HG03039 (cell line): ENCODE results near the gene SNTG2.

Source experiments
- ATAC-seq: cut with Tn5 transposase; IDR thresholded peaks from one replicate; pipeline ENCODE4 v1.9.1; 2021; ENCODE audit warnings: mild to moderate bottlenecking, moderate library complexity; ENCODE audit not compliant: unreplicated experiment

The SNTG2 gene

DNA sequence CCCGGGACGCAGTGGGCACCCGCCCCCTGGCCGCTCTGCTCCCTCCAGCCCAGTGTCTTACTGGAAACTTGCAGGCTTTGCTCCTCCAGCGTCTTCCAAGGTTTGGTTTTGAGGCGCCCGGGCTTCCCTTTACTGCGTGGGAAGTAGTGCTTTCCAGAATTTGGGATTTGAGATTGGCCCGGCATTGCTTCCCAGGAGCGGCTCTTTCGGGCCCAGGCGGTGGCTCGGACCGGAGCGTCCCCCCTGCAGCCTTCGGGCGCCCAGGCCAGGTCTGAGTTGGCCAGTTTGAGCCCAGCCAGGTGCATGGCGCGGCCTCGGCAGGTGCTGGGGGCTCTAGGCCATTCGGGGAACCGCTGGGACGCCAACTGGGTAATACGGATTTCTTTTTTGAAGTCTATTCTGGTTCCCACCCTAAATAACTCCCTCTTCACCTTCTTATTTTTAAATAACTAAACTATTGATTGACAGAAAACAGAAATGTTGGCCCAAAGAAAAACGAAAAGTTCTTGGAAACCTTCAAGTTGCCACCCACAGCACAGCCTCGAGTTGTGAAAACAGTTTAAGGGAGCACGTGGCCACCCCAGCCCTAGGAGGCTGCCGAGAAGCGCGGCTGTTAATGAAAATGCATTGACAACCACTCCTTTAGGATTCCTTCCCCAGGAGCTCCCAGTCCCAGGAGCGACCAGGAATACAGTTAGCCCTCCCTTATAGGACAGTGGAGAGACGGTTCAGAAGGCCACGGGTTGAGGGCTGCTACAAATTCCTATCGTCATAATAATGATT lies 766 bp downstream of the SNTG2 start:
- ATAC-seq: no peak

GRCh38 chr2:953408-953807 lies 2.8 kb downstream of the SNTG2 start:
- no peak for ATAC-seq

- no peak for ATAC-seq
These were observed 3.5 kb downstream of the SNTG2 start for GRCh38 chr2:953975-954686.

DNA sequence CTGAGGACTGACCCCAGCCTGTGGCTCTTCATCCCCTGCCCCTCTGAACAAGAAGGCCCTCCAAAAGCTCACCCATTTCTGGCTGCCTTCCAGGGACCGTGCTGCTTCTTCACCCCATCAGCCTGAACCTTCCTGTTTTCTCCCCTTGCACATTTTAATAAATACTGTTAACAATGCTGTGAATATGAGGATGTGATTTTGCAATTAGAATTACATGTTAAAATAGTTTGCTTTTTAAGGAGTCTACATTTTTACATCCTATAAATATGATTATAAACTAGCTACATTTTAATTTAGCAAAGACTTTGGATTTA lies 4.0 kb downstream of the SNTG2 start:
- no peak for ATAC-seq

DNA sequence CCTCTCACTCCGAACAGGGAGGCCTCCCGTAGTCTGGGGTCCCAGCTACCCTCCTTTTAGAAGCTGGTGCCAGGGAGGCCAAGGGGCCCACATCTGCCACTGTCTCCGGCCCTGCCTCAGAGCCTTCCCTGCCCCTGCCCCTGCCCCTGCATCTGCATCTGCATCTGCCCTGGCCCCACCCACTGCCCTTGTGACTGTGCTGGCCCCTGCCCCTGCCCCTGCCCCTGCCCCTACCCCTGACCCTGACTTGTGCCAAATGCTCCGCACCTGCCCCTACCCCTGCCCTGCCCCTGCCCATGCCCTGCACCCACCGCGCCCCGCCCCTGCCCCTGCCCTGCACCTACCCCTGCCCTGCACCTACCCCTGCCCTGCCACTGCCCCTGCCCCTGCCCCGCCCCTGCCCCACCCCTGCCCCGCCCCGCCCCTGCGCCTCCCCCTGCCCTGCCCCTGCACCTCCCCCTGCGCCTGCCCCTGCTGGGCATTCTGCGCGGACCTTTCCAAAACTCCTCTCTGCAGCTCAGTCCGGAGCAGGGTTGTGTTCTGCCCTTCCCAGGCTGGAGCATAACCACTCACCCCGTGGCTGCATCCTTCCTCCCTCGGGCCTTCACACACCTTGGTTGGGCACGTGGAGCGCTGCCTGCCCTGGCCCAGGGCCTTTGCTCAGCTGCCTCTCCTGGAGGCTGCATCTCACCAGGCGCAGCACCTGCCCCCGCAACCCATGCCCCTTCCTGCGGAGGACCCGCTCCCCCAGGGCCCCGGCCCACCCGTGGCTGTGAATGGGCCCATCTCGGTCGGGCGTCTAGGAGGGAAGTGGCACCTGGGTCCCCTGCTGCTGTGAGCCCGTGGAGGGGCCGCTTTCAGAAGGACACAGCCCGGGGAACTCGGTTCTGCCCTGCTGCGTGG lies 5.4 kb downstream of the SNTG2 start:
- no peak for ATAC-seq

DNA sequence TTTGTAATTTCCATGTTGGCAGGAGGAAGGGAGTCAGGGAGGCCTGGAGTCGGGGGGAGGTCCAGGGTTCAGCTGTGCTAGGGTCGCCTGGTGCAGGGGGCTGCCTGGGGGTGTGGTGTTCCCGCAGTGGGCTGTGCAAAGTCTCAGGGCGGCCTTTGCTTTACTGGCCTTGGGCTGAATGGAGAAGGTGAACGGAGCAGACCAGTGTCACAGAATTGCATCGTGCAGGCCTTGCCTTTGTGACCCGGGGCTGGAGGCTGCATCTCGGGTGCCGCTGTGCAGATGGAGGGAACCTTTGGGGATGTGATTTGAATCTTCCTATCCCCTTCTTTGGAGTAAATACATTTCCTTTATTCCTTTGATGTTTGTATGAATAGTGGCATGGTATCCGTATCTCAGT lies 8.8 kb downstream of the SNTG2 start:
- no peak for ATAC-seq

DNA sequence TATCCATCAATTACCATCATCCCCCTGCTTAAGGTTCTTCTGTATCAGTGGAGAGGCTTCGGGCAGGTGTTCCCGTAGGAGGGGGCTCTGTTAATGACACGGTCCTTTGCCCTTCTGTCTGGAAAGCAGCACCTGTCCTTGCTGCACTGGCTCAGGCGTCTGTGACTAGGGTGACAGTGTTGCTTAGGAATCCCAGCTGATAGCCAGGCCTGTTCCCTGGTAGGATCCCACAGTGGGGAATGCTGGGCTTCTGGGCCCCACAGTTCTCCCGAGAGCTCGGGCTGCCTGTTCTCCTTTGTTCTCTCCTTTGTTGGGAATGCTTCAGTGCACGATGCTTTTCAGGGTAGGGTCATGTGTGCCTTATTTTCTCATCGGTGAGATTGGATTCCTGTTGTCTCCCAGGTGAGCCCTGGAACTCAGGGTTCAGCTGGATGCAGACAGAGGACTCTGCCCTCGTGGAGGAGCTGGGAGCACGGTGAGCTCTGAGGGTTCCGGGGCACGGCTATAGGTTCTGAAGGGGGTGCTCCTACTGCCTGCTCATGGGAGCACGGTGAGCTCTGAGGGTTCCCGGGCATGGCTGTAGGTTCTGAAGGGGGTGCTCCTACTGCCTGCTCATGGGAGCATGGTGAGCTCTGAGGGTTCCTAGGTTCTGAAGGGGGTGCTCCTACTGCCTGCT lies 9.6 kb downstream of the SNTG2 start:
- ATAC-seq: no peak

DNA sequence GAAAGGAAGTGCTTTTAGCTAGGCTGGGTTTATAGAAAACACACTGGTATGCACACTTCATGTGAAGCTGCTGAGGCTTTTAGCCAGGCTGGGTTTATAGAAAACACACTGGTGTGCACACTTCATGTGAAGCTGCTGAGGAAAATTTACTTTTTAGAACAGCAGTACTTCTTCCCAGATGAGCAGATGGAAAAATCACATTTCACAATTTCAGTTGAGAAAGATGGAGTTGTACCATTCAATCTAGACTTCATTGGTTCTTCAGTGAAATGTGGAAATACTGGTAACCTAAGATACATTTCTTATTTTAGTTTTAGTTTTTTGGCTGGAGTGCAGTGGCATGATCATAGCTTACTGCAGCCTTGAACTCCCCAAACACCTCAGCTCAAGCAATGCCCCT lies 11.1 kb downstream of the SNTG2 start:
- ATAC-seq: no peak

DNA sequence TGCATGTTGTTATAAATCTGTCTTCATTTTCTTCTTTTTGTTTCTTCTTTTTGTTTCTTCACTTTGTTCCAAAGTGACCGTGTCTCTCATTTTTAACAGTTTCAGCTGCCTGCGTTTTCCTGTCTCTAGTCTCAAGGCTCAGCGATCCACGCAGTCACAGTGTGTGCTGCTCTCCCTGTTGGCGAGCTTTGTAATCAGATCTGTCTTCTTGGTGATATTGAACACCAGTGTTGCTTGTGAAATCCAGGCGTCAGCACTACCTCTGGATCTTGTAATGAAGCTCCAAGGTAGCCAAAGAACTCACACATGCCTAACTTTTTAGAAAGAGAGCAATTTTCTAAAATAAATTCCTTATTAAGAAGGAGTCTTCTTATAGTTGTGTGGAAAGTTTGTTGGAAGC lies 13.2 kb downstream of the SNTG2 start:
- ATAC-seq: no peak

DNA sequence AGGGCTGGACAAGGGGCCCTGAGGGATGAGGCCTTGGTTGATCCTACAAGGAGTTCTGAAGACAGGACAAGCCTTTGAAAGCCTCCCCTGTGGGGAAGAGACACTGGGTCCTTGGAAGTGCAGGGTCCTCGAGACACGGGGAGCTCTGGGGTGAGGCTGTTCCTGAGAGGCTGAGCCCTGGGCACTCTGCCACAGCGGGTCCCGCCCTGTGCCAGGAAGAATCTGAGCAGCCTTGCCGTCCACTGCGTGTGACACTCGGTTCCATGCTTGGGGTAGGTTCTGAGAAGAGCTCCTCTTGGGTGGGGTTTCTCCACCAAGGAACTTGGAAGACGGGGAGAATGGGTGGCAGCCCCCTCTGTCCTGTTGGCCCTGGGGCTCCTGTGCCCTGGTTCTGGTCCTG lies 13.9 kb downstream of the SNTG2 start:
- no peak for ATAC-seq

DNA sequence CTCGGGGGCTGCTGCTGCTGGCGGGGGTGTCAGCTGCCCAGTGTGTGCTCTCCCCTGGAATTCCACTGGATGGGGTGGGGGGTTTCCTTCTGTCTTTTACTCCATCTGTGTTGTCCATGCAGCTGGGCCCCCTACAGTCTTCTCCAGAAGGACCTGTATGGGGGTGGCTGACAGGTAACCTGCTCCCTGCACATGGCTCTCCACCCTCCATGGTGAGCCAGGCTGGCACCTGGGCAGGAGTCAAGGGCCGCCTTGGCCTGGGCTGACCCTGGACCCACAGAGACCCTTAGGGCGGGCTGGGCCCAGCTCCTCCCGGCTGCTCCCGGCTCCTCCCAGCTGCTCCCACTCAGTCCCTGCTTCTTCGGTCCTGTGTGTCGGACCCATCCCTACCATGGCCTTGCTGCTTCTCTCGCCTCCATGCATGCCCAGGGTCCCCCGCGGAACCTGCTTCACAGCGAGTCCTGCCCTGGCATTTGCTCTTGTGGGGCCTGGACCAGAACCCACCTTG lies 15.0 kb downstream of the SNTG2 start:
- ATAC-seq: no peak

DNA sequence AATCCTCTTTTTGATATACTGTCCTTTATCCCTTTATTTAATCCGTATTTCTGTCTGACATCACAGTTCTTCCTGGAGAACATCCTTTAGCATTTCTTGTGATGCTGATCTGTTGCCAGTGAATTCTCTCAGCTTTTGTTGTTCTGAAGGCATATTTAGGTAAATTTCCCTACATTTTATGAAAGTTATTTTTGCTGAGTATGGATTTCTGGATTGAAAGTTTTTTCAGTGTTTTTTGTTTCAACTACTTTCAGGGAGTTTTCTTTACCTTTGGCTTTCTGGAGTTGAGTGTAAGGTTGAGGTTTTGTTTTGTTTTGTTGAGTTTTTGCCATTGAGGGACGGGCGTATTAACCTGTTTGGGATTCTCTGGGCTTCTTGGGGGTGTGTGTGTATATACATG lies 22.5 kb downstream of the SNTG2 start:
- no peak for ATAC-seq

GRCh38 chr2:974054-974453 lies 23.4 kb downstream of the SNTG2 start:
- ATAC-seq: no peak

GRCh38 chr2:974502-974901 lies 23.9 kb downstream of the SNTG2 start:
- ATAC-seq: no peak

- no peak for ATAC-seq
These were observed 24.4 kb downstream of the SNTG2 start for GRCh38 chr2:975095-975494.

DNA sequence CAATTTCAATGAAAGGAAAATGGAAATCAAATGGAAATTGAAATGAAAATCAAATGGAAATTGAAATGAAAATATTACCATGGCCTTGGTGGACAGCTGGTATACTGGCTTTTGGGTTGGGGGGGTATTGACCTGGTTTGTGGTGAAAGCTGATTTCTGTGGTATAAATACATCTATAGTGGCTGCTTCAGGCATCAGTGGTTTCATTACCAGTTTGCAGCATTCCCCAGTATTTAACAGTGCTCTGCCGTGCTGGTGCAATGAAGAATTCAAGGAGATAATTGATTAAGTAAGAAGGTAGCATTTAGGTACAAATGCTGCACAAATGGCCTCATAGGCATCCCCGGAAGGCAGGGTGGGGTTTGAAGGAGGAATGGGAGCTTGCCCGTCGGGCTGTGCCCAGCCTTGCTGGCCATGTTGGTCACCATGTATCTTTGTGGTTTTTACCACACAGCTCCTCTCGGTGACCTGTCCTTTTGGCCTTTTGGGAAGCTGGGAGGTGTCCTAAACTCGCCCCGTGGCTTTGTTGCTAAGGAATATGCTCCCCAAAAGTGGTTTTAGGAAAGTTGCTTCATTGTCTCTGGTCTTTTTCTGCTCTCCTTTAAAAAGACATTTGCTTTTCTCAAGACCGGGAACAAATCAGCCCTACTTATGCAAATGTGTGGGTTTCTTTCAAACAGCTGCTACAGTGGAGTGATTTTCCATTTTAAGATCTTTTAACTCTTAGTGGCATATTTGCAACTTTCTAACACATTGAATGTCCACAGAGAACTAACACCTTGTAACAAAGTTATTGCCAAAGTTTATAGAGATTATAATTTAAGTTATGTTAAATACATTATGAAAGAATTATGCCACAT lies 28.6 kb downstream of the SNTG2 start:
- no peak for ATAC-seq

DNA sequence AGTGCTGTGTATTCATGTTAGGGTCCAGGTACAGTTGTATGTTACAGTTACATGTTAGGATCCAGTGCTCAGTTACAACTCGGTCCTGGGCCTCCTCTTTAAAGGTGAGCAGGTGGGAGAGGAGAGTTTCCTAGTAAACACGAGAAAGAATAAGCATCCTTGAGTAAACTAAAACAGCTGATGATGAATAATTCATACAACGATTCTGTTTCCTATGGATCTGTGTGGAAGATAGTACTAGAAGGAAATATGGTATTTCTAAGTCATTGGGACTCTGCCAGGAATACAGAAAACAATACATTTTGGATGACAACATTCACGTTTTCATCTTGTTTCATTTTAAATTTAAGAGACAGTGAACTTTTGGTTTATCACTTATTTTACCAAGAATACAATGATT lies 29.5 kb downstream of the SNTG2 start:
- no peak for ATAC-seq

- no peak for ATAC-seq
These were observed 30.6 kb downstream of the SNTG2 start for GRCh38 chr2:981258-981657.

GRCh38 chr2:981759-982158 lies 31.1 kb downstream of the SNTG2 start:
- no peak for ATAC-seq

- ATAC-seq: no peak
These were observed 34.8 kb downstream of the SNTG2 start for GRCh38 chr2:985317-985898.
